ENCODE data around the gene MS4A4E.

- peak; percentile 55 to 76 (median 68) for TF ChIP-seq CTCF (IDR thresholded peaks at IDR 0.05)
- TF ChIP-seq POLR2AphosphoS5 (IDR thresholded peaks at IDR 0.05) = no peak
- TF ChIP-seq EP300 (IDR thresholded peaks at IDR 0.05) = no peak
- TF ChIP-seq POLR2A (IDR thresholded peaks at IDR 0.05) = no peak
Measured at GRCh38 chr11:60265373-60266214, 22.7 kb upstream of the MS4A4E start.

Data from upper lobe of left lung (tissue), 4 donors.